ENCODE measurements around the gene GCNT4. TPM values are rescaled to one million over a fixed set of nuclear protein-coding genes. Genes with fewer than 3 reads are reported as not detected.

Gene GCNT4
- total RNA-seq, 1 experiment from 2014 or later, result 4.5 TPM

- DNase-seq, result no peak
- BruUV-seq (replicated peaks), result no TSS peak
- Mint-ChIP-seq H3K36me3 (ENCODE audit: insufficient read depth, unreplicated experiment) (no peaks in the 10 kb centered on the region), H3K4me1 (ENCODE audit: low read depth, unreplicated experiment) (peaks cover 46% of the 10 kb centered on the region), H3K4me3 (ENCODE audit: low read depth, unreplicated experiment) (no peak overlapping the region), H3K27ac (ENCODE audit: unreplicated experiment) (no peak overlapping the region), H3K9me3 (ENCODE audit: low read depth, unreplicated experiment) (no peaks in the 10 kb centered on the region), H3K27me3 (ENCODE audit: unreplicated experiment) (no peaks in the 10 kb centered on the region)
- TF ChIP-seq CTCF (IDR thresholded peaks at IDR 0.05; ENCODE audit: unreplicated experiment), result no peak
- intact Hi-C loops (cut with micrococcal nuclease; ENCODE audit: unreplicated experiment), result loop anchor here (5.0 kb wide), 1 partner anchor 45 kb away; no protein-coding TSS in a partner anchor
- CTCF ChIA-PET, result no interaction called here
Observed at GRCh38 chr5:75016896-75017295, 35.5 kb downstream of the GCNT4 start.

- no peak overlapping the region for H3K27ac Mint-ChIP-seq (ENCODE audit: unreplicated experiment)
- no peak for TF ChIP-seq CTCF (IDR thresholded peaks at IDR 0.05; ENCODE audit: unreplicated experiment)
- DNase-seq, result no peak
- intact Hi-C loops (cut with micrococcal nuclease; ENCODE audit: unreplicated experiment), result no loop called here
- no peaks in the 10 kb centered on the region for H3K9me3 Mint-ChIP-seq (ENCODE audit: low read depth, unreplicated experiment)
- CTCF ChIA-PET, result interaction anchor here (0.6 kb wide), 1 partner anchor 135 kb away, joined by 3 read pairs; no protein-coding TSS in a partner anchor
- H3K27me3 Mint-ChIP-seq (ENCODE audit: unreplicated experiment), result no peaks in the 10 kb centered on the region
- no peak overlapping the region for H3K4me3 Mint-ChIP-seq (ENCODE audit: low read depth, unreplicated experiment)
- BruUV-seq (replicated peaks), result no TSS peak
- no peaks in the 10 kb centered on the region for H3K36me3 Mint-ChIP-seq (ENCODE audit: insufficient read depth, unreplicated experiment)
- H3K4me1 Mint-ChIP-seq (ENCODE audit: low read depth, unreplicated experiment), result peaks cover 12% of the 10 kb centered on the region
Observed at GRCh38 chr5:75012748-75013147, 39.6 kb downstream of the GCNT4 start.

GRCh38 chr5:75010838-75011237 lies 41.5 kb downstream of the GCNT4 start:
- CTCF ChIA-PET, result interaction anchor here (1.8 kb wide), 1 partner anchor 41 kb away, joined by 3 read pairs; no protein-coding TSS in a partner anchor
- no peak for TF ChIP-seq CTCF (IDR thresholded peaks at IDR 0.05; ENCODE audit: unreplicated experiment)
- BruUV-seq (replicated peaks), result no TSS peak
- no peaks in the 10 kb centered on the region for H3K27me3 Mint-ChIP-seq (ENCODE audit: unreplicated experiment)
- no peak overlapping the region for H3K27ac Mint-ChIP-seq (ENCODE audit: unreplicated experiment)
- no peaks in the 10 kb centered on the region for H3K36me3 Mint-ChIP-seq (ENCODE audit: insufficient read depth, unreplicated experiment)
- peaks cover 7% of the 10 kb centered on the region for H3K4me1 Mint-ChIP-seq (ENCODE audit: low read depth, unreplicated experiment)
- H3K4me3 Mint-ChIP-seq (ENCODE audit: low read depth, unreplicated experiment), result no peak overlapping the region
- peaks cover 1% of the 10 kb centered on the region for H3K9me3 Mint-ChIP-seq (ENCODE audit: low read depth, unreplicated experiment)
- DNase-seq, result no peak
- intact Hi-C loops (cut with micrococcal nuclease; ENCODE audit: unreplicated experiment), result no loop called here

- Mint-ChIP-seq H3K4me1 (ENCODE audit: low read depth, unreplicated experiment) (peaks cover 7% of the 10 kb centered on the region), H3K27ac (ENCODE audit: unreplicated experiment) (no peak overlapping the region), H3K9me3 (ENCODE audit: low read depth, unreplicated experiment) (peaks cover 4% of the 10 kb centered on the region), H3K27me3 (ENCODE audit: unreplicated experiment) (no peaks in the 10 kb centered on the region), H3K4me3 (ENCODE audit: low read depth, unreplicated experiment) (no peak overlapping the region), H3K36me3 (ENCODE audit: insufficient read depth, unreplicated experiment) (no peaks in the 10 kb centered on the region)
- intact Hi-C loops (cut with micrococcal nuclease; ENCODE audit: unreplicated experiment), result no loop called here
- no TSS peak for BruUV-seq (replicated peaks)
- CTCF ChIA-PET, result no interaction called here
- DNase-seq, result no peak
- TF ChIP-seq CTCF (IDR thresholded peaks at IDR 0.05; ENCODE audit: unreplicated experiment), result no peak
Observed at GRCh38 chr5:75009556-75010345, 42.6 kb downstream of the GCNT4 start.

All from Calu3 (cell line).